Activated CD8-positive, alpha-beta memory T cell treated with anti-CD3 and anti-CD28 coated beads for 1 hour (primary cell): ENCODE results near the gene NUP205.
"Not testable (repeated sequence)": the region's sequence is repeated elsewhere in the genome, so short reads cannot be mapped to it uniquely, and the experiment has no call there.

Experiments
- DNase-seq, 2 donors: peaks; one replicate each; pipeline ENCODE4 v3.0.0-alpha.2; 2020; ENCODE audit warnings: low read depth in 1 of 2; ENCODE audit errors: extremely low read depth in 1 of 2

NUP205 gene

DNA sequence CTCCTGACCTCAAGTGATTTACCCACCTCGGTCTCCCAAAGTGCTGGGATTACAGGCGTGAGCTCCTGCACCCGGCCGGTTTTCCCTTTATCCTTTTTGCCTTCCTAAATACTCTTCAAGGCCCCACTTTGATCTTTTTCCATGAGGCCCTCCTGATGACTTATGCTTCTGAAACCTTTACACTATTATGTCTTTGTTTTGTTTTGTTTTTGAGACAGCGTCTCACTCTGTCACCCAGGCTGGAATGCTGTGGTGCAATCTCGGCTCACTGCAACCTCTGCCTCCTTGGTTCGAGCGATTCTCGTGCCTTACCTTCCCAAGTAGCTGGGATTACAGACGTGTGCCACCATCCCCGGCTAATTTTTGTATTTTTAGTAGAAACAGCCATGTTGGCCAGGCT, 108.4 kb downstream of the NUP205 start:
- no peak for DNase-seq

DNA sequence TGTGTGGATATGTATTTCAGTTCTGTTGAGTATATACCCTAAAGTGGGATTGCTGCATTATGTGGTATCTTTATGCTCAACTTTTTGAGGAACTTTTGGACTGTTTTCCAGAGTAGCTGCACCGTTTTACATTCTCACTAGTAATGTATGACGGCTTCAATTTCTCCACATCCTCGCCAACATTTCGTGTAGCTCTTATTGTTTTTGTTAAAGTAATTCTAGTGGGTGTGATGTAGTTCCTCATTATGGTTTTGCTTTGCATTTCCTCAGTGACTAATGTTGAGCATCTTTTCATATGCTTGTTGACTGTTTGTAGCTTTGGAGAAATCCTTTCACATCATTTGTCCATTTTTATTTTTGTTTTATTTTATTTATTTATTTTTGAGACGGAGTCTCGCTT, 109.1 kb downstream of the NUP205 start:
- DNase-seq, result no peak

DNA sequence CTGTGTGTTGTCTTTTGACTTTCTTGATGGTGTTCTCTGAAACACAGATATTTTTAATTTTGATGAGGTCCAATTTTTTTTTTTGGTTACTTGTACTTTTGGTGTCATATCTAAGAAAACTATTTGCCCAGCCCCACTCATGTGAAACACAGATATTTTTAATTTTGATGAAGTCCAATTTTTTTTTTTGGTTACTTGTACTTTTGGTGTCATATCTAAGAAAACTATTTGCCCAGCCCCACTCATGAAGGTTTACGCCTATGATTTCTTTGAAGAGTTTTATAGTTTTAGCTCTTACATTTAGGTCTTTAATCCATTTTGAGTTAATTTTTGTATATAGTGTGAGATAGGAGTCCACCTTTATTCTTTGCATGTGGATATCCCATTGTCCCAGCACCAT, 109.9 kb downstream of the NUP205 start:
- not testable (repeated sequence) for DNase-seq

DNA sequence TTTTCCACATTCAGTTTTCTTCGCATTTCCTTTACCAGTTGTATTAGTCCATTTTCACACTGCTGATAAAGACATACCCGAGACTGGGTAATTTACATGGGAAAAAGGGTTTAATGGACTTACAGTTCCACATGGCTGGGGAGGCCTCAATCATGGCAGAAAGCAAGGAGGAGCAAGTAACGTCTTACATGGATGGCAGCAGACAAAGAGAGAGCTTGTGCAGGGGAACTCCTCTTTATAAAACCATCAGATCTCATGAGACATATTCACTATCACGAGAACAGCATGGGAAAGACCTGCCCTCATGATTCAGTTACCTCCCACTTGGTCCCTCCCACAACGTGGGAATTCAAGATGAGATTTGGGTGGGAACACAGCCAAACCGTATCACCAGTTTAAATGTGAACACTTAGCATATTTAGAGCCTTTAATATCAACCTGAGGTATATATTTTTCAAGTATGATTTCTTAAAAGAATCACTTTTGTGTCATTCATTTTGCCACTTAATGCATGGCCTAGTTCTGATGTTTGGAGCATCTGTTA, 111.2 kb downstream of the NUP205 start:
- not testable (repeated sequence) for DNase-seq

DNA sequence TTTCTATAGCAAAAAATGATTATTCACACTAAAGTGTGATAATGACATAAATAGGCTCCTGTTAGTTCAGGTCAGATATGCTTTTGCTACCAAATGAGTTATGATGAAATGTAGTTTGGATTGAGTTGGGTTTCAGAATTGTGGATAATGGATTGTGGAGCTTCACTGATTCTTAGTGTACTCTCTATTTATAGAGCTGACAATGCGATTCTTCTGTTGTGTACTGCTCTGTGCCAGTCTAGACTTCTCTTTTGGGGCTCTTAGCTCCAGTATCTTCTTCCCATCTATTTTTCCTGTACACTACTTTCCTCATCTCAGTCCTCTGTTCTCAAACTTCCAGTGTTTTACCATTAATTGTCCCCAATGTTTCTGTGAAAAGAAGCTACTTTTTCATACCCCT, 112.1 kb downstream of the NUP205 start:
- no peak for DNase-seq

DNA sequence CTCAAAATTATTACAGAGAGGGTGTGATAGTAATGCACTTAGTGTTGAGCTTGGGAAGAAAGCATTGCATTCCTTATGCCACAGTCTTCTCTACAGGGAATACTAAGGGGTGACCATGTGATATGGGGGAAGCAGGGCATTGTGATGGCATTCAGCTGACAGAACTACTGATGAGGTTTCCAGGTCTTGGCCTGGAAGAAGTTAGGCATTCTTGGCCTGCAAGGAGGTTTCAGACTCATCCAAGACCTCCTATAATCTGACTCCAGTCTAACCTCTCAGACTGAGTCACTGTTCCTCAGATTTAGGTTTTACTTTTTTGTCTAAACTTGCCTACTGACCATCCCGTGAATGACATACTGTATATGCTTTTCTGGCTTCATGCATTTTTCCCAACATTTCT, 112.5 kb downstream of the NUP205 start:
- no peak for DNase-seq

DNA sequence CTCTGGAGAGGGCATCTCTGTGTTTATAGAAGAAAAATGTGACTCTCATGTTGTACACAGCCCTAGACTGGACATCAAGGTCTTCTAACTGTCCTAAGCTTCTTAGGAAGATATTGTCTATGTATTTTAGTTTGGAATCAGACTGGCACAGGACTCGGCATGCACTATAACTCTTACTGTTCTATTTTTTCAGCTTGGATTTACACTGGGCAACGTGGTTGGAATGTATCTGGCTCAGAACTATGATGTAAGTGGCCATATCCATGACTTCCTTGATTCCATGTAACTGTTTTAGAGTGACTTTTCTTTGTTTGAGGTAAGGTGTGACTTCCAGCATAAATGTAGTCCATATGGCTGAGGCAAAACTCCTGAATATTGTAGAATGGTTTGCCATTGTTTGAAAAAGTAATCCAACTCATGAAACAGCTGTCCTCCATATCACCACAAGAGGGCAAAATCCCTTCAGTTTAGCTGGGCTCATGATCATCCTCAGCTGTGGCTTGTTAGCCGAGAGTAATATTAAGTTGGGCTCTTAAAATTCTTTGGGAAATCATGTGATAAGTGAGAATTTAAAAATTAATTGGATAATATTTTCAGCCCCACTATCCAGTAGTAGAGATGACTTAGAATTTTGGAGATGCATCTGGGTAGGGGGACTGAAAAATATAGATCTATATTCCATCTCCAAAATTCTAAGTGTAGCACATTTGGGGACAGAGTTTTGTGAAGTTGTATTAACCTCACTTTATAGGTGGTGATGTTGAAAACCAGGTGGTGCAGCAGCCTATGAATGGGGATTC, 115.0 kb downstream of the NUP205 start:
- DNase-seq, result no peak

DNA sequence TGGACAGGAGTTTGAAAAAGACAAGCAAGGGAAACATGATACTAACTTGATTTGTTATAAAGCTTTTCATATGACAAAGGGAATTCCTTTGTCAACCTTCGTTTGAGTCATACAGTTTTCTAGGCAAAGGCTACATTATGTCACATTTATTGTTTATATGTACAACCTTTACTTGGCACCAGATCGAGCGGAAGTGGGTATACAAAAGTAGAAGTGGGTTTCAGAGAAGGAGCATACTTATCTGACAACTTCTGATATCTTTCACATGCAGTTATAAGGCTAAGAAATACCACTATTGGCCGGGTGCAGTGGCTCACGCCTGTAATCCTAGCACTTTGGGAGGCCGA, 115.6 kb downstream of the NUP205 start:
- no peak for DNase-seq

DNA sequence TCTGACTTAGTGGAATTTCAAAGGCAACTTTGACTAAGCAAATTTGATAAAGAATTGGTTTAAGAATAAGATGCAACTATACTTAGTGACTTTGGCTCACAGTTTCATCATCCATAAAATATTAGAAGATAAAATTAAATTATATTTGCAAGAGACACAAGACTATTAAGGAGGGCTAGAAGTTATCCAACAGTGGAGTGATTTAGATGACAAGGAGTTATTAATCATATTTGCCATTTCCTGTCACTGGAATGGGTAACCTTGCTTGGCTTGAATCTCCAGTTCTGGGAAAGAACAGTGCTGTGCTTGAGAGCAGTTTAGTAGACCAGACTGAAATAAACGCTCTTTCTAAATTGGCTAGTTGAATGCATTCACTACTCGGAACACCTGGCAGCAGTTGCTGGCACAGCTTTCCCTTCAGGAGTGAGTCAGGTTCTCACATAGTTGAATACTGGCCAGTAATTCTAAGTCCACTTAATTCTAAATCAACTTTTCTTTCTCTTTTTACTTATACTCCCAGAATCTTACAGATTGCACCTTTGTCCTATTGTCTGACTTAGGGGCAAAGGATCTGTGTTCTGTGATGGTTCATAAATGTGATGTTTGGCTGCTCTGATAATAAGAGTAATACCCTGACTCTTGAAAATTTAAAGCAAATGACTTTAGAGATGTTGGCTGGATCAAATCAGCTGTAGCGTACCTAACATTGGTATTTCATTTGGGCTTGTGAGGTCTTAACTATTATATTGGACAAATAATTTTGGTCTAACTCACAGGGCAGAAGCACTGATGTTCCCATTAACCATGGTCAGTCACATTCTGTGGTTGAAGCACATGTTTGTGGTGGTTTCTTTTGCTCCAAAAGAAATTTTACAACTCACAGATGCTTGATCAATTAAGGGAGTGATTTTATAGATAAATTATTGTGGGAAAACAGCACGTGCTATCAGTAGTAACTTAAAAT, 121.2 kb downstream of the NUP205 start:
- no peak for DNase-seq

DNA sequence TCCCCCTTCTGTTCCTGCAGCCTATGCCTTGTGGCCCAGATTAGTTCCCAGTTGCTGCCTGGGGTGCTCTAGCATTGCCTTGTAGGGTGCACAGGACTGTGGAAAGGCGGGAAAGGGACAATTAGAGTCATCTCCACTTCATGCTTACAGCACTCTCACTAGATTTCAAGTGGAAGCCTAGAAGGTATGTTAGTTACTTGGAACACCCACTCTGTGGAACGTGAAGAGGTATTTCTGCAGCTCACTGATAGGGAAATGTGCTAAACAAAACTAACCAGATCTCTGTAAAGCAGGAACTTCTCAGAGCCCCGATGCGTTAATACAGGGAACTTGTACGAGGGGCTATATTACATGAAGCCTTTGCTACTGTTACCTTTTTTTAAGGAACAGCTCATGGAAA, 124.0 kb downstream of the NUP205 start:
- no peak for DNase-seq

DNA sequence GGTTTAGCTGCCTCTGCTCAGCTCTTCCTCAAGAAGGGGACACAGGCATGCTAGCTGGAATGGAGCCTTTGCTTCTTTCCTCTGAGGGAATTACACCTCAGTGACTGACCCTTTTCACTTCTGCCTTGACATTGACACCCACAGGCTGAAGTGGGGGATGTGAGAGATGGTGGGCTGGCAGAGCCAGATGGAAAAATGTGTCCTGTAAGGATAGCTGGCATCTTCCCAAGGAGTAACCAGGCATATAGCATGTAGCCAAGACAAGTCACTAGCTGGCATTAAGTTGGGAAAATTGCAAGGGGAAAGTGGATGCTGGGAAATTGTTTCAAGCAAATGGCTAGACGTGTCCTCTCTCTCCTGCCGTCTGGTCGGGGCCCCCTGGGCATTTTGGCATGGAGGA, 124.5 kb downstream of the NUP205 start:
- DNase-seq, result no peak

DNA sequence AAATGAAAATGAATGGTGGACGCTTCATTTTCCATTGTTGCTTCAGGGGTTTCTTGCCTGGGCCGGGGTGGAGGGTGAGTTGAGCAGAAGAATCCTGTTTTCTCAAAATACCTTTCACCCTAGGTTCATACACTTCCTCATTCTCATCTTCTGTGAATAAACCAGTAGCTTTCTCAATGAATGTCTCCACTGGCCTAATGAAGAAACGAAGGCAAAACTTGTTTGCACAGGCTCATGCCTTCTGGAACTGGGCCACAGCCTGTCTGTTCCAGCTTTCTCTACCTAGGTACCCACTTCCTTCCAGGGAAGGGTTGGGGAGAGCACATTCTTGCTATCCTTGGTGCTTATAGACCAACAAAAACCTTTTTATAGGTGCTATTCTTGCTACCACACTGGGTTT, 125.9 kb downstream of the NUP205 start:
- DNase-seq, result no peak

DNA sequence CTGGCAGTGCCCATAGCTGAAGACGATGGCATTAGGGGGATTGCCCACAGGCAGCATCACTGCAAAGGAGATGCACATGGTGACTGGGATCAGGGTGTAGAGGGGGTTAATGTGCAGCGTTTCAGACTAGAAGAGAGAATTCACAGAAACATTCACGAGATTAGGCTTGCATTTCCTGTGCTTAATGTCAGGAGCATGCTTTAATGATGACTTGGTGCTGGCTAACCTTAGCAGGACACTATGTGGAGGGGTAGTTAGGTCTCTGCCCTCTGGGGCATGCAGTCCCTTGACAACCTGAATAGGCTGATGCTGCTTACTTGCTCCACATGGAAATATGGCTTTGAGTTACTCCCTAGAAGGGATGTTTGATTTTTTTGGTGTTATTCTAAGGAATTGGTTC, 126.4 kb downstream of the NUP205 start:
- no peak for DNase-seq

DNA sequence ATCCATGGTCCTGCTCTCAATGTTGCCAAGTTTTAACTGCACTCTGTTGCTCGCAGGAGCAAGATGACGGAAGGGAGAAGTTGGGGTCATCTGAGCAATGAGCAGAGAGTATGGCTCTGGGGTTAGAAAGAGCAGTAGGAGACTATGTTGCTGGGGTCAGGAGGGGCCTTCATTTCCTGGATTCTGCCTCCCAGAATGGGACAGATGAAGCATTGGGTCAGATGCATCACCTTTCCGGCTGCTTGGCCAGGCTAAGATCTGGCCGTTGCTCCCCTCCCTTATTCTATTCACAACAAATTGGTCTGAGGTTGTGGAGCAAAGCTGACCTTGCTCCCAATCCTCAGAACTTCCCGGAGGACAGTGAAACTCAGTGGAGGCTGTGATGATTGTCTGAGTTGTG, 127.0 kb downstream of the NUP205 start:
- no peak for DNase-seq

DNA sequence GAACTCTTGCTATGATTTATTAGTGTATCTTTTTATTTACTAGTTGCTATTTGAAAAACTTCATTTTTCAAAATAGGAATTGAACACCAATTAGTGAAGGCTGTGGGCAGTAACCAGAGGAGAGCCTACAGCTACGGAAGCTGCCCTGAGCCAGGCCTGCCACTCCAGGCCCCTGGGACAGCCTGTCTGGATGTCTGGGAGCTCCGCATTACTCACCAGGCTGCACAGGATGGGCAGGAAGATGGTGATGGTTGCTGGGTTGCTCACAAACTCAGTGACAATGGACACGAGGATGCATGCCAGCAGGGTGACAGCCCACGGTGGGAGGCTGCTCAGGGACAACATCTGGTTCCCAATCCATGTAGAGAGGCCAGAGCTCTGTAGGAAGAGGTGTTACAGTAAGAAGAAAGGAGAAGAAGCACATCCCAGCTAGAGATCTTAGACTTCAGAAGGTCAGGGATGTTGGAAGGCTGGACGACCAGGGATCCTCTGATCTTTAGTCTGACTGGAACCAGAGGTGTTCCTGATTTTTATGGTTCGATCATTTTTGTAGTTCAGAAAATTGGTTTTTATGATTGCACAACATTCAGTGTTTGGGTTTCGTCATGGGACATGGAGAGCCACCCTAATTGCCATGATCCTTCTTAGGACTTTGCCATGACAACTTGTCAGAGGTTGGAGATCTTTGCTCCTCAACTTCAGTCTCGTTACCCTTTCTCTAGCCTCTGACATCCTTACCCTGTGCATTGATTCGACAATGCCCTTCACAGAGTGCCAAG, 127.8 kb downstream of the NUP205 start:
- DNase-seq, result no peak

DNA sequence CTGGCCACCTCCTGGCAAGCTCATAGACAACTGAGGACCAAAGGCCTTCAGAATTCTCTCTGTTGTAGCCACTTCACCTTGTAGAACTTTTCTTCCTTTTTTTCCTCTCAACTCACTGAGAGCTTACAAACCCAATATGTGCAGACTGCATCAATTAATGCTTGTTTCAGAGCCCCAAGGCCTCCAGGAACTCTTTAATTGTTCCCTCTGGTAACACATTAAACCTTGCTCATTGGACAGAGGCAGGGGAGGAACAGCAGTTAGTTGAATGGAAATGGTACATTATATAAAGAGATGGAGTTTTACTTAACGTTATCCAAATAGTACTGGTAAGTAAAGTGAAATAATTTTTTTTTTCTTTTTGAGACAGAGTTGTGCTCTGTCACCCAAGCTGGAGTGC, 129.7 kb downstream of the NUP205 start:
- DNase-seq, result no peak

DNA sequence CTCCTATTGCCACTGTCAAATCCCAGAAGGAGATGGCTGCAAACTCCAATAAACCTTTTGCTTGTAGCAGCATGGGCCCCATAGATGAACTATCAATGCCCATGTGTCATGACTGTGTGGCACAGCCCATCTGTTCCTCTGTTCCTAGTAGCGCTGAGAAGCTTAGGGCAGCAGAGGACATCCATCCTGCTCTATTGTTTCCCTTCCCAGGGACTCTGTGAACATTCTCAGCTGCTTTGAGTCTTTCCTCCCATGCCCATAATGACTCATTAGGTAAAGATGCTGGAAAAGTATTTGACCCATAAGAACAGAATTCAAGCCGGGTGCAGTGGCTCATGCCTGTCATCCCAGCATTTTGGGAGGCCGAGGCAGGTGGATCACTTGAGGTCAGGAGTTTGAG, 132.8 kb downstream of the NUP205 start:
- no peak for DNase-seq

DNA sequence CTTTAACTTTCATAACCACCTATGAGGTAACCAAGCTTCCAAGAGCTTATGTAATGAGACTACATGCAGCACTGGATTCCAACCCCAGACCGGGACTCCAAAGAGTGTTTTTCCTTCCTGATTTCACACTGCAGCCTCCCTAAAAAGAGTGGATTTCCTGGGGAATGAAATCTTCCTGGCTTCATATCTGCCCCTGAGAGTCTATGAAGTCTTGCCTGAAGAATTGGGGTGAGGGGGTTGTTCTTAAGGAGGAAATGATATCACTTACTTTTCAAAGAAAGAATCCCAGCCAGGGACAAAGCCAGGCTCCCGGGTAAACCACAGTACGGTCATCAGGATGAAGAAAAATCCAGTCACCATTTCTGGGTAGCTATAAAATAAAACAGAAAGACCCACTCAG, 134.3 kb downstream of the NUP205 start:
- DNase-seq, result no peak

DNA sequence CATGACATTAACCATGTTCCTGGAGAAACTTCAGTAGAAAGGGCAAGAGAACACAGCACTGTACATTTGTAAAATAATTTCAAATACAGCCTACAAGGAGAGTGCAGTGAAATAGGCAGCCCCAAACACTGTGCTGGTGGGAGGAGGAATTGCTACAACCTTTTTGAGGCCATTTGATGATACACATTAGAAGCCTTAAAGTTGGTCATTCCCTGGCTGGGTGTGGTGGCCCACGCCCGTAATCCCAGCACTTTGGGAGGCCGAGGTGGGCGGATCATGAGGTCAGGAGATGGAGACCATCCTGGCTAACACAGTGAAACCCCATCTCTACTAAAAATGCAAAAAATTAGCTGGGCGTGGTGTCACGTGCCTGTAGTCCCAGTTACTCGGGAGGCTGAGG, 134.9 kb downstream of the NUP205 start:
- DNase-seq, result not testable (repeated sequence)

DNA sequence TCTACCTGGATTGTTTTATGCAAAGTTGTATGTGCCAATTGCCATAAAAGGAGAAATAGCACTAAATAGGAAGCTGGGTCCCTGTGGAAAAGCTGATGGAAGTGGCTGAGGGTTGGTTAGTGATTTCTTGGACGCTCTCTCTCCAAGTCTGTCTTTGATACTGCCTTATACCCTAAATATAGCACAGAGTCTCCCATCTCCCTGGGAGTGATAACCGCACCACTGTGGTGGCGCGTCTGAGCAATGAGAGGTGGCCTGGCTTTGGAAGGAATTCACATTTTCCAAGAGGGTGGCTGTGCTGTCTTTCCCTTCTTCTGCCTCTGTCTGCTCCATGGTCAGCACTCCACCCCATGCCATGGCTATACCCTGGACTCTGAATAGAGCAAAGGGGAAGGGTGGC, 135.8 kb downstream of the NUP205 start:
- DNase-seq, result no peak
